Body of pancreas (tissue), 4 donors: Measurements from ENCODE around the gene RPH3AL.

Experiments used
- CTCF ChIP-seq, 7 experiments: fragments of 450-650 bp in 4 of 7; fragments of 200-600 bp in 3 of 7; sonication (generic) in 3 of 7; IDR thresholded peaks; one replicate each; pipeline ENCODE4 v1.5.1; 2016 to 2019; ENCODE audit warnings: antibody characterized with exemption in 7 of 7
- POLR2A ChIP-seq, 3 donors: fragments of 450-650 bp; IDR thresholded peaks; one replicate each; pipeline ENCODE4 v1.6.1; 2016; ENCODE audit warnings: antibody characterized with exemption in 3 of 3, mild to moderate bottlenecking in 2 of 3

GRCh38 chr17:323181-323580 lies 29.4 kb downstream of the RPH3AL start:
- TF ChIP-seq CTCF (IDR thresholded peaks at IDR 0.05) (no peak), POLR2A (IDR thresholded peaks at IDR 0.05) (no peak)
